OCI-LY7 (cell line): ENCODE results near the gene VRTN. TPM values are rescaled to one million over a fixed set of nuclear protein-coding genes. Genes with fewer than 3 reads are reported as not detected.

Experiments used
- BruUV-seq: library from RNA; stranded (reverse); fragments of 400-500 nt; replicated peaks from 2 replicates; lab custom pipeline; 2021; lab: Mats Ljungman, UMichigan
- CTCF ChIA-PET: fragments of 300-600 bp; sonication (Branson Sonifier 250); formaldehyde crosslinking; loops from one replicate; lab custom pipeline; 2022; ENCODE audit warnings: antibody characterized with exemption; ENCODE audit not compliant: unreplicated experiment; lab: Charles Lee
- POLR2A ChIA-PET: fragments of 300-600 bp; sonication (Branson Sonifier 250); formaldehyde crosslinking; loops from one replicate; lab custom pipeline; 2022; ENCODE audit warnings: antibody characterized with exemption; lab: Charles Lee
- DNase-seq: peaks from one replicate; pipeline ENCODE4 v3.0.0-alpha.2; 2015; ENCODE audit warnings: low spot score
- H2AFZ ChIP-seq: fragments of 200-600 bp; sonication (generic), shearing (Covaris generic); 2 replicates; pipeline ENCODE4 v1.6.1; 2014; ENCODE audit warnings: mild to moderate bottlenecking, antibody characterized with exemption, low read length, moderate library complexity
- H3K27ac ChIP-seq: fragments of 200-600 bp; sonication (generic); 2 replicates; pipeline ENCODE4 v1.5.1; 2014; ENCODE audit warnings: mixed run types, low read depth, mild to moderate bottlenecking, moderate library complexity, low read length, inconsistent platforms; ENCODE audit not compliant: poor library complexity, severe bottlenecking
- H3K36me3 ChIP-seq: fragments of 200-600 bp; sonication (generic); 2 replicates; pipeline ENCODE4 v1.6.1; 2014; ENCODE audit warnings: mild to moderate bottlenecking, antibody characterized with exemption, low read length, moderate library complexity, mixed read lengths; ENCODE audit not compliant: insufficient read depth
- H3K4me1 ChIP-seq: fragments of 200-600 bp; sonication (generic); 2 replicates; pipeline ENCODE4 v1.5.1; 2014; ENCODE audit warnings: mild to moderate bottlenecking, low read length; ENCODE audit not compliant: insufficient read depth, poor library complexity, severe bottlenecking
- H3K4me2 ChIP-seq: fragments of 200-600 bp; sonication (generic); 2 replicates; pipeline ENCODE4 v1.6.1; 2014; ENCODE audit warnings: mild to moderate bottlenecking, low read length
- H3K4me3 ChIP-seq: fragments of 200-600 bp; sonication (generic); 2 replicates; pipeline ENCODE4 v1.5.1; 2014; ENCODE audit warnings: mild to moderate bottlenecking, low read depth, low read length; ENCODE audit not compliant: poor library complexity, severe bottlenecking
- H3K79me2 ChIP-seq: fragments of 200-600 bp; sonication (generic); 2 replicates; pipeline ENCODE4 v1.6.1; 2016; ENCODE audit warnings: low read depth, mild to moderate bottlenecking, low read length, moderate library complexity, mixed read lengths; ENCODE audit not compliant: insufficient read depth
- H3K9me2 ChIP-seq: fragments of 200-600 bp; sonication (generic); 2 replicates; pipeline ENCODE4 v1.6.1; 2016; ENCODE audit warnings: mild to moderate bottlenecking, low read length, mixed read lengths; ENCODE audit not compliant: insufficient read depth
- H3K9me3 ChIP-seq: fragments of 200-600 bp; sonication (generic); 2 replicates; pipeline ENCODE4 v1.6.1; 2014; ENCODE audit warnings: mild to moderate bottlenecking, mixed run types, low read length, mixed read lengths
- H4K20me1 ChIP-seq: fragments of 200-600 bp; sonication (generic); 2 replicates; pipeline ENCODE4 v1.6.1; 2014; ENCODE audit warnings: mild to moderate bottlenecking, antibody characterized with exemption, low read length, moderate library complexity, mixed read lengths; ENCODE audit not compliant: insufficient read depth
- EZH2phosphoT487 ChIP-seq: fragments of 200-600 bp; sonication (generic); IDR thresholded peaks from 2 replicates; pipeline ENCODE4 v1.6.1; 2018; ENCODE audit warnings: low read depth, borderline replicate concordance, mild to moderate bottlenecking, mixed run types, antibody characterized with exemption, low read length, moderate library complexity, mixed read lengths
- intact Hi-C: fragments of 100-400 bp; cut with micrococcal nuclease; formaldehyde crosslinking; loops from one replicate; pipeline ENCODE4 v1.10.0; 2022; ENCODE audit not compliant: unreplicated experiment
- total RNA-seq, 2 experiments: library from RNA; depleted of rRNA in 1 of 2; stranded (reverse); fragments of >200 nt in 1 of 2; shearing (Covaris generic) in 1 of 2; gene quantifications; 2 replicates each; pipeline ENCODE4 v1.2.3, GENCODE V29; 2014 to 2022
- TF ChIP-seq, protein P1 (sequence below): fragments of 200-600 bp; sonication (generic); conservative IDR thresholded peaks from 2 replicates; pipeline ENCODE4 v1.5.1; 2014; ENCODE audit warnings: mild to moderate bottlenecking, antibody characterized with exemption, low read length, moderate library complexity, mixed read lengths

Gene VRTN
- total RNA-seq, 2 experiments from 2014 or later, result not detected

GRCh38 chr14:74391479-74391878 lies 43.2 kb downstream of the VRTN start:
- DNase-seq, result no peak
- H3K36me3 ChIP-seq, result no peaks in the 10 kb centered on the region
- H3K9me2 ChIP-seq, result no peaks in the 10 kb centered on the region
- H3K4me1 ChIP-seq, result no peaks in the 10 kb centered on the region
- no peaks in the 10 kb centered on the region for H3K9me3 ChIP-seq
- BruUV-seq, result no TSS peak
- H4K20me1 ChIP-seq, result no peaks in the 10 kb centered on the region
- H3K27ac ChIP-seq, result no peak overlapping the region
- no peak overlapping the region for H3K4me2 ChIP-seq
- TF ChIP-seq EZH2phosphoT487, result no peak
- TF ChIP-seq, protein P1, sequence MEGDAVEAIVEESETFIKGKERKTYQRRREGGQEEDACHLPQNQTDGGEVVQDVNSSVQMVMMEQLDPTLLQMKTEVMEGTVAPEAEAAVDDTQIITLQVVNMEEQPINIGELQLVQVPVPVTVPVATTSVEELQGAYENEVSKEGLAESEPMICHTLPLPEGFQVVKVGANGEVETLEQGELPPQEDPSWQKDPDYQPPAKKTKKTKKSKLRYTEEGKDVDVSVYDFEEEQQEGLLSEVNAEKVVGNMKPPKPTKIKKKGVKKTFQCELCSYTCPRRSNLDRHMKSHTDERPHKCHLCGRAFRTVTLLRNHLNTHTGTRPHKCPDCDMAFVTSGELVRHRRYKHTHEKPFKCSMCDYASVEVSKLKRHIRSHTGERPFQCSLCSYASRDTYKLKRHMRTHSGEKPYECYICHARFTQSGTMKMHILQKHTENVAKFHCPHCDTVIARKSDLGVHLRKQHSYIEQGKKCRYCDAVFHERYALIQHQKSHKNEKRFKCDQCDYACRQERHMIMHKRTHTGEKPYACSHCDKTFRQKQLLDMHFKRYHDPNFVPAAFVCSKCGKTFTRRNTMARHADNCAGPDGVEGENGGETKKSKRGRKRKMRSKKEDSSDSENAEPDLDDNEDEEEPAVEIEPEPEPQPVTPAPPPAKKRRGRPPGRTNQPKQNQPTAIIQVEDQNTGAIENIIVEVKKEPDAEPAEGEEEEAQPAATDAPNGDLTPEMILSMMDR, result no peak
- POLR2A ChIA-PET, result interaction anchor here (0.7 to 1.1 kb wide), 2 partner anchors 10 to 309 kb away, joined by 4 to 5 read pairs; no protein-coding TSS in a partner anchor
- CTCF ChIA-PET, result no interaction called here
- no peak overlapping the region for H3K4me3 ChIP-seq
- intact Hi-C loops, result no loop called here
- H3K79me2 ChIP-seq, result no peaks in the 10 kb centered on the region
- no peak overlapping the region for H2AFZ ChIP-seq

DNA sequence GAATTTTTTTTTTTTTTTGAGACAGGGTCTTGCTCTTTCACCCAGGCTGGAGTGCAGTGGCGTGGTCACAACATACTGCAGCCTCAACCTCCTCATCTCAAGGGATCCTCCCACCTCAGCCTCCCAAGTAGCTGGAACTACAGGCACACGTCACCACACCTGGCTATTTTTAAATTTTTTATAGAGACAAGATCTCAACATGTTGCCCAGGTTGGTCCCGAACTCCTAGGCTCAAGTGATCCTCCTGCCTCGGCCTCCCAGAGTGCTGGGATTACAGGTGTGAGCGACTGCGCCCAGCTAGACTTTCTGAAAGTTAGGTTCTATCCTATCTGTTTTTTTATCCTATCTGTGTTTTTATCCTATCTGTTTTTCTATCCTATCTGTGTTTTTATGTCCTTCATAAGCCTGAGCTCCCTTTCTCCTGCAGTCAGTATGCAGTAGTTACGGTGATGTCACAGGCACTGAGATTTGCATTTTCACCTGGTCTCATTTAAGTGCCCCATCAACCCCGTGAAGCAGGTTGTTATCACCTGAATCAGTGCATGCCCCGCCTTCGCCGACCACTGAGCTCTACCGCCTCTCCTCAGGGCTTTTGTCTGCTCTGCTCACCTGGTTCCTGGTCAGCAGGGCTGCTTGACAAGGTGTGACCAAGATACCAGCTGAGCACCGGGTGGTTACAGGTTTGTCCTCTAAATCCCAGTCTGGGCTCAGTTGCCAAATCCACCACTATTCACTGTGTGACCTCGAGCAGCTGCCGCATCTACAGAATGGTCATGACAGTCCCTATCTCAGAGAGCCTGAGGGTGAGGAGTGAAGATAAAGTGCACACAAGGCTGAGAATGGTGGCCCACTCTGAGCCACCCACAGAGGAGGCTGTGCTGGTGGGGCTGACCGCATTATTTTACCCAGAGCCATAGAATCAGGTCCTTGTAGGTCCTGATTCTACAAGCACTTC lies 44.6 kb downstream of the VRTN start:
- H3K4me1 ChIP-seq, result no peaks in the 10 kb centered on the region
- no TSS peak for BruUV-seq
- no peak for TF ChIP-seq EZH2phosphoT487
- TF ChIP-seq, protein P1, result no peak
- no peak for DNase-seq
- H2AFZ ChIP-seq, result no peak overlapping the region
- no peaks in the 10 kb centered on the region for H3K9me3 ChIP-seq
- no peak overlapping the region for H3K4me3 ChIP-seq
- intact Hi-C loops, result no loop called here
- ChIA-PET CTCF (no interaction called here), POLR2A (interaction anchor here (0.5 to 0.9 kb wide), 2 partner anchors 8 to 38 kb away, joined by 3 read pairs; no protein-coding TSS in a partner anchor)
- H3K79me2 ChIP-seq, result no peaks in the 10 kb centered on the region
- H3K9me2 ChIP-seq, result no peaks in the 10 kb centered on the region
- no peaks in the 10 kb centered on the region for H3K36me3 ChIP-seq
- no peaks in the 10 kb centered on the region for H4K20me1 ChIP-seq
- H3K4me2 ChIP-seq, result no peak overlapping the region
- no peak overlapping the region for H3K27ac ChIP-seq

DNA sequence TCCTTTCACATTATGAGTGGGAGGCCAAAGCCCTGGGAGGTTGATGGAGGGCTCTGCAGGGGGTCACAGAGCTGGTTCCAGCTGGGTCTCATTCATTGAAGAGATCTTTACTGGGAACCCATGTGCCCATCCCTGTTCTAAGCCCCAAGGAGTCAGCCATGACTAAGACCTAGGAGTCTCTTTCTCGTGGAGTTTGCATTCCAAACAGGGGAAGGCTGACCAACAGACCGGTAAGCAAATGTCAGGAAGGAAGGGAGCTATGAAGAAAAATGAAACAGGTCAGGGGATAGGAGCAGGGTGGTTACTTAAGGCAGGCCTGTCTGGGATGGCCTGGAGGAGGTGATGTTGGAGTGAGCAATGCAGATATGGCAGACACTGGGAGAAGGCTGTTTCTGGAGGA lies 46.3 kb downstream of the VRTN start:
- H3K4me3 ChIP-seq, result no peak overlapping the region
- no peak overlapping the region for H3K4me2 ChIP-seq
- H3K9me2 ChIP-seq, result no peaks in the 10 kb centered on the region
- H3K9me3 ChIP-seq, result no peaks in the 10 kb centered on the region
- no peaks in the 10 kb centered on the region for H3K4me1 ChIP-seq
- DNase-seq, result no peak
- H3K36me3 ChIP-seq, result no peaks in the 10 kb centered on the region
- TF ChIP-seq, protein P1, result no peak
- no peak for TF ChIP-seq EZH2phosphoT487
- intact Hi-C loops, result no loop called here
- no TSS peak for BruUV-seq
- CTCF ChIA-PET, result no interaction called here
- no peaks in the 10 kb centered on the region for H4K20me1 ChIP-seq
- POLR2A ChIA-PET, result interaction anchor here (0.6 kb wide), 1 partner anchor 73 kb away, joined by 3 read pairs; no protein-coding TSS in a partner anchor
- H3K27ac ChIP-seq, result no peak overlapping the region
- no peak overlapping the region for H2AFZ ChIP-seq
- no peaks in the 10 kb centered on the region for H3K79me2 ChIP-seq
